Esophagus squamous epithelium (tissue), 4 donors: ENCODE data around the gene HVCN1.

Source experiments
- CTCF ChIP-seq, 6 experiments: fragments of 450-650 bp in 4 of 6; fragments of 200-600 bp in 2 of 6; sonication (generic) in 2 of 6; IDR thresholded peaks; one replicate each; pipeline ENCODE4 v1.5.1; 2016 to 2019; ENCODE audit warnings: antibody characterized with exemption in 6 of 6, mild to moderate bottlenecking in 4 of 6, moderate library complexity in 4 of 6
- POLR2A ChIP-seq, 4 donors: fragments of 450-650 bp; IDR thresholded peaks; one replicate each; pipeline ENCODE4 v1.6.1; 2017; ENCODE audit warnings: antibody characterized with exemption in 4 of 4, mild to moderate bottlenecking in 4 of 4, moderate library complexity in 3 of 4

GRCh38 chr12:110694330-110694901, 5.5 kb upstream of the HVCN1 start:
- no peak for TF ChIP-seq CTCF (IDR thresholded peaks at IDR 0.05)
- no peak for TF ChIP-seq POLR2A (IDR thresholded peaks at IDR 0.05)
